HG02763 (cell line): ENCODE measurements around the gene RHBDL2.
"Not testable (repeated sequence)": the region's sequence is repeated elsewhere in the genome, so short reads cannot be mapped to it uniquely, and the experiment has no call there.

Source experiments
- ATAC-seq: cut with Tn5 transposase; IDR thresholded peaks from one replicate; pipeline ENCODE4 v1.9.1; 2021; ENCODE audit warnings: mild to moderate bottlenecking, moderate library complexity; ENCODE audit not compliant: unreplicated experiment

Gene RHBDL2

GRCh38 chr1:38941527-38942019 lies at the start of gene RHBDL2:
TSS of gene RHBDL2 (minus strand) at chr1:38941830. CDS start at chr1:38919212, 22,618 bp downstream.
- no peak for ATAC-seq

- ATAC-seq, result peak; percentile 92
These were observed 49.4 kb upstream of the RHBDL2 start, which contains the start of gene AKIRIN1 for GRCh38 chr1:38990738-38991637. TSS of gene AKIRIN1 (plus strand) at chr1:38991276. CDS start at chr1:38991381, 105 bp downstream.

- ATAC-seq, result no peak
These were observed 48.7 kb upstream of the RHBDL2 start for GRCh38 chr1:38990386-38990737.

- ATAC-seq, result no peak
These were observed 48.3 kb upstream of the RHBDL2 start for GRCh38 chr1:38989979-38990378.

GRCh38 chr1:38979380-38979779 lies 37.8 kb upstream of the RHBDL2 start:
- not testable (repeated sequence) for ATAC-seq

- not testable (repeated sequence) for ATAC-seq
These were observed 36.6 kb upstream of the RHBDL2 start for GRCh38 chr1:38978245-38978542.

- not testable (repeated sequence) for ATAC-seq
These were observed 36.0 kb upstream of the RHBDL2 start for GRCh38 chr1:38977399-38978244.

- ATAC-seq, result no peak
These were observed 32.2 kb upstream of the RHBDL2 start for GRCh38 chr1:38973659-38974437.

- ATAC-seq, result not testable (repeated sequence)
These were observed 31.5 kb upstream of the RHBDL2 start for GRCh38 chr1:38973145-38973544.

- no peak for ATAC-seq
These were observed 22.5 kb upstream of the RHBDL2 start for GRCh38 chr1:38964140-38964548.

GRCh38 chr1:38962560-38962959 lies 20.9 kb upstream of the RHBDL2 start:
- ATAC-seq, result no peak

GRCh38 chr1:38962113-38962512 lies 20.5 kb upstream of the RHBDL2 start:
- no peak for ATAC-seq

- ATAC-seq, result no peak
These were observed 17.3 kb upstream of the RHBDL2 start for GRCh38 chr1:38958967-38959366.

- no peak for ATAC-seq
These were observed 11.8 kb upstream of the RHBDL2 start for GRCh38 chr1:38953433-38953860.

- no peak for ATAC-seq
These were observed 8.9 kb upstream of the RHBDL2 start for GRCh38 chr1:38950553-38950952.

- no peak for ATAC-seq
These were observed 2.9 kb upstream of the RHBDL2 start for GRCh38 chr1:38944547-38944946.

GRCh38 chr1:38942664-38943428 lies 1.2 kb upstream of the RHBDL2 start:
- ATAC-seq, result no peak

GRCh38 chr1:38941093-38941492 lies 537 bp downstream of the RHBDL2 start:
- no peak for ATAC-seq

GRCh38 chr1:38940339-38941047 lies 1.1 kb downstream of the RHBDL2 start:
- no peak for ATAC-seq
